Thoracic aorta (tissue), 2 donors: Measurements from ENCODE around the gene PPM1N. TPM values are rescaled to one million over a fixed set of nuclear protein-coding genes. Genes with fewer than 3 reads are reported as not detected.

Experiments
- ATAC-seq: fragments of 150-250 bp; one replicate; pipeline ENCODE4 v1.8.0; 2017; ENCODE audit warnings: low read depth; ENCODE audit not compliant: insufficient number of reproducible peaks, low FRiP score
- DNase-seq: peaks from one replicate; pipeline ENCODE4 v3.0.0-alpha.2; 2020; ENCODE audit warnings: low spot score
- H3K27ac ChIP-seq, 2 donors: fragments of 200-600 bp; sonication (generic); 1 replicate in 1 of 2; 2 replicates in 1 of 2; pipeline ENCODE4 v1.5.1; 2016; ENCODE audit warnings: mild to moderate bottlenecking in 2 of 2, moderate library complexity in 2 of 2
- H3K27me3 ChIP-seq: fragments of 200-600 bp; sonication (generic); replicated peaks from 2 replicates; pipeline ENCODE4 v1.6.0; 2016; ENCODE audit warnings: mild to moderate bottlenecking; ENCODE audit not compliant: insufficient read depth
- H3K36me3 ChIP-seq: fragments of 200-600 bp; sonication (generic); one replicate; pipeline ENCODE4 v1.5.1; 2016
- H3K4me1 ChIP-seq, 2 donors: fragments of 200-600 bp; sonication (generic); 1 replicate in 1 of 2; 2 replicates in 1 of 2; pipeline versions ENCODE4 v1.5.1 to v1.6.0; 2016; ENCODE audit warnings: low read depth in 2 of 2, mild to moderate bottlenecking in 1 of 2; ENCODE audit not compliant: control insufficient read depth in 1 of 2
- H3K4me3 ChIP-seq: fragments of 200-600 bp; sonication (generic); 2 replicates; pipeline ENCODE4 v1.5.1; 2016; ENCODE audit warnings: mild to moderate bottlenecking
- H3K9me3 ChIP-seq: fragments of 200-600 bp; sonication (generic); 2 replicates; pipeline ENCODE4 v1.5.1; 2016
- CTCF ChIP-seq: fragments of 200-600 bp; sonication (generic); IDR thresholded peaks from one replicate; pipeline ENCODE4 v1.5.1; 2019; ENCODE audit warnings: antibody characterized with exemption
- total RNA-seq, 2 donors: library from RNA; depleted of rRNA; stranded (reverse); fragments of >200 nt; gene quantifications; one replicate each; pipeline versions ENCODE4 v1.1.0 to v1.2.3, GENCODE V29; 2016

Gene PPM1N
- total RNA-seq, 2 donors from 2014 or later = 3.5 to 6.6 TPM

- H3K27me3 ChIP-seq = no peaks in the 10 kb centered on the region
- H3K36me3 ChIP-seq = no peaks in the 10 kb centered on the region
- H3K4me1 ChIP-seq = peaks cover 0 to under 1% of the 10 kb centered on the region in 2 donors
- H3K27ac ChIP-seq = no peak overlapping the region
- no peak overlapping the region for H3K4me3 ChIP-seq
- ATAC-seq (no peak), DNase-seq (no peak)
- no peak for TF ChIP-seq CTCF
- H3K9me3 ChIP-seq = no peaks in the 10 kb centered on the region
These were observed 15.2 kb upstream of the PPM1N start for GRCh38 chr19:45483033-45483432.

DNA sequence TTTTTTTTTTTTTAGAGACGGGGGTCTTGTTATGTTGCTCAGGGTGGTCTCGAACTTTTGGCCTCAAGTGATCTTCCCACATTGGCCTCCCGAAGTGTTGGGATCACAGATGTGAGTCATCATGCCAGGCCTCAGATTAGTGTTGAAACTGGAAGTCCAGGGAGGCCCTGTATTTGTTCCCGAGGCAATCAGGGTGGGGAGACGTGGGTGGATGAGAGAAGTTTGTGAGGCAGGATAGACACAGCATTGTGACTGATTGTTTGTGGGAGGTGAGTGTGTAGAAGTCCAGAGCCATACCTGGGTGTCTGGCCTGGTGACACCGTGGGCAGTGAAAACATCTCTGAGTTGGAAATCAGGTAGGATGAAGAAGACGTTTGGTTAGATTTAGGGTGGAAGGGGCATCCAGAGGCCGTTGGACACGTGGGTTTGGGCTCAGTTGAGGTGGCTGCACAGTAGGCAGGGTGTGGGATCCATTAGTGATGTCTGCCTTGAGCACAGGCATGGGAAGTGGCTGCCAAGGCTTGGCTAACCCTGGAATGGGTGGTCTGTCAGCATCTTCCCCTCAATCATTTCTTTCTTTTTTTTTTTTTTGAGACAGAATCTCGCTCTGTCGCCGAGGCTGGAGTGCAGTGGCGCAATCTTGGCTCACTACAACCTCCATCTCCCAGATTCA lies 13.8 kb upstream of the PPM1N start:
- no peak for ATAC-seq
- no peak for TF ChIP-seq CTCF
- Histone ChIP-seq H3K4me3 (no peak overlapping the region), H3K27me3 (no peaks in the 10 kb centered on the region), H3K27ac (no peak overlapping the region), H3K36me3 (no peaks in the 10 kb centered on the region), H3K4me1 (no peaks in the 10 kb centered on the region), H3K9me3 (no peaks in the 10 kb centered on the region)
- no peak for DNase-seq

DNA sequence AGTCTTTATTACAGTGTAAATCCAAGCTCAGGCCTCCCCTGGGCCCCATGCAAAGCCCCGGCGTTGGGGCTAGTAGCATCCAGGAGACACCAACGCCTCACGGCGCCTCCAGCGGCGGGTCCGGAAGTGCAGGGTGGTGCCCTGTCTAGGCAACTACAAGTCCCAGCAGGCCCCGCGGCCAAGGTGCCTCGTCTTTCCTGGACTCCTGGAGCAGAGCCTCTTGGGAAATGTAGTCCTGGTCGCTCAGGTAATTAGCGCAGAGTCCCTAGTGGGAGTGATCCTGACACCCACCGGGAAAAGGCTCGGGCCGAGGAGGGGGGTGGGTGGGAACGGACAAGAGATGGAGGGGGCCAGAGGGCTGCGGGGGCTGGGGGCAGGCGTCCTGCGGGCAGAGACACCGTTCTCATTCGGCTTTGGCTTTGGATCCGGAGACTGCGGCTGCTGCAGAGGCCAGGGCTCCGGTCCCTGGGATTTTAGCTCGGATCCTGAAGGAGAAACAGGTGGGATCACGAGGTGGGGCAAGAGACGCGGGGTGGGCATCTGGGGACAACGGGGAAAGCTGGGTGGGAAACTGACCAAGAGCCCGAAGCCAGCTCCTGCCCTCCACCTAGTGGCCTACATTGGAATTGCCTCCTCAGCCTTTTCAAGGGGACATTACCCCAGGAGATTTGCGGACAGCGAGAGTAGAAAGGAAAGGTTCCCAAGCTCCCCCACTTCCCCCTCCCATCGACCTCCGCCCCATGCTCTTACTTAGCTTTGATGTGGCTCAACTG lies 12.8 kb upstream of the PPM1N start:
- peak; percentile 88 for TF ChIP-seq CTCF
- H3K27me3 ChIP-seq = no peaks in the 10 kb centered on the region
- no peaks in the 10 kb centered on the region for H3K4me1 ChIP-seq
- peak; percentile 87 for ATAC-seq
- H3K36me3 ChIP-seq = no peaks in the 10 kb centered on the region
- no peaks in the 10 kb centered on the region for H3K9me3 ChIP-seq
- peak overlapping the region; percentile 96 for H3K4me3 ChIP-seq
- peak overlapping the region; percentile 66 to 83 for H3K27ac ChIP-seq
- DNase-seq = peak; percentile 94

DNA sequence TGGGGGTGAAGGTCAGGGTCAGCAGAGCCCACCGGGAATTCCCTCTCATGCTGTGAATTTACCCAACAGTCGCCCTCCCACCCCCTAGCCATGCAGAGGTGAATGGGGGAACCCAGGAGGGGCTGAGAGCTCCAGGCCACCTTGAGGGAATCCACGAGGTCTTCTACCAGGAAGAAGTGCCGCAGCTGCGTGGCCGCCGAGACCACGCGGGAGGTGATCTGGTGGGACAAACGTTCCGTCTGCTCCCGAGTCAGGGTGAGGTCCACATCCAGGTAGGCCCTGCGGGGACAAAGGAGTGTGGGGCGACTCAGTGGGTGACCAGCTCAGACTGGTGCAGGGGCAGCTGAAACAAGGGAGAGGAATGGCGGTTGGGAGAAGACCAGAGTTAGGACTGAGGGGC lies 9.5 kb upstream of the PPM1N start:
- no peak overlapping the region for H3K4me3 ChIP-seq
- TF ChIP-seq CTCF = no peak
- peaks cover 8 to 15% of the 10 kb centered on the region in 2 donors for H3K4me1 ChIP-seq
- H3K27me3 ChIP-seq = no peaks in the 10 kb centered on the region
- DNase-seq (no peak), ATAC-seq (no peak)
- no peaks in the 10 kb centered on the region for H3K9me3 ChIP-seq
- H3K36me3 ChIP-seq = no peaks in the 10 kb centered on the region
- no peak overlapping the region for H3K27ac ChIP-seq

GRCh38 chr19:45489216-45489855 lies 8.9 kb upstream of the PPM1N start:
- no peaks in the 10 kb centered on the region for H3K36me3 ChIP-seq
- TF ChIP-seq CTCF = no peak
- ATAC-seq (no peak), DNase-seq (no peak)
- no peak overlapping the region for H3K27ac ChIP-seq
- peaks cover 8 to 15% of the 10 kb centered on the region in 2 donors for H3K4me1 ChIP-seq
- no peaks in the 10 kb centered on the region for H3K27me3 ChIP-seq
- no peaks in the 10 kb centered on the region for H3K9me3 ChIP-seq
- no peak overlapping the region for H3K4me3 ChIP-seq
